Measurements from ENCODE around the gene MKRN3.

- TF ChIP-seq CTCF (IDR thresholded peaks at IDR 0.05), result no peak
- TF ChIP-seq POLR2A (IDR thresholded peaks at IDR 0.05), result no peak
Measured at GRCh38 chr15:23602124-23602523, 36.6 kb downstream of the MKRN3 start.

Measured in right lobe of liver (tissue), 4 donors.